HepG2 (cell line): ENCODE data around the gene GRIN3B. TPM values are rescaled to one million over a fixed set of nuclear protein-coding genes. Genes with fewer than 3 reads are reported as not detected.

Experiments used
- FOSL2 ChIP-seq: sonication (generic); formaldehyde crosslinking; IDR thresholded peaks from 2 replicates; pipeline ENCODE4 v1.4.0; 2020; ENCODE audit warnings: missing genetic modification reagents
- GABPB1 ChIP-seq: IDR thresholded peaks from 2 replicates; pipeline ENCODE4 v1.6.1; 2016; ENCODE audit warnings: mild to moderate bottlenecking, missing genetic modification reagents, moderate library complexity, missing compliant biosample characterization
- KDM2A ChIP-seq: sonication (generic); formaldehyde crosslinking; IDR thresholded peaks from 2 replicates; pipeline ENCODE4 v1.4.0; 2020; ENCODE audit warnings: low read depth, missing genetic modification reagents, borderline replicate concordance
- LCORL ChIP-seq, 2 experiments: fragments of 450-650 bp in 1 of 2; sonication (generic) in 1 of 2; formaldehyde crosslinking in 1 of 2; IDR thresholded peaks; 2 replicates each; pipeline versions ENCODE4 v1.5.0 to v1.6.1; 2017 to 2020; ENCODE audit warnings: antibody characterized with exemption in 1 of 2, missing genetic modification reagents in 1 of 2
- MAZ ChIP-seq, 2 experiments: sonication (generic) in 1 of 2; formaldehyde crosslinking in 1 of 2; IDR thresholded peaks; 2 replicates each; pipeline versions ENCODE4 v1.5.0 to v1.6.1; 2012 to 2020; ENCODE audit warnings: low read depth in 2 of 2, mild to moderate bottlenecking in 2 of 2, borderline replicate concordance in 1 of 2, improper control_type of control experiment in 1 of 2, low read length in 1 of 2, missing genetic modification reagents in 1 of 2, moderate library complexity in 1 of 2
- MED13 ChIP-seq: sonication (generic); formaldehyde crosslinking; IDR thresholded peaks from 2 replicates; pipeline ENCODE4 v1.5.0; 2020; ENCODE audit warnings: missing genetic modification reagents
- RAD21 ChIP-seq: fragments of 450-650 bp; formaldehyde crosslinking; IDR thresholded peaks from 2 replicates; pipeline ENCODE4 v1.5.0; 2020; ENCODE audit warnings: mild to moderate bottlenecking
- SIN3A ChIP-seq: IDR thresholded peaks from 2 replicates; pipeline ENCODE4 v1.6.1; 2011; ENCODE audit warnings: low read depth, mild to moderate bottlenecking, control low read depth, low read length, borderline replicate concordance
- ZFP41 ChIP-seq: sonication (generic); formaldehyde crosslinking; IDR thresholded peaks from 2 replicates; pipeline ENCODE4 v1.4.0; 2020; ENCODE audit warnings: mild to moderate bottlenecking, missing genetic modification reagents, borderline replicate concordance
- ZKSCAN8 ChIP-seq: IDR thresholded peaks from 2 replicates; pipeline ENCODE4 v1.6.1; 2016; ENCODE audit warnings: borderline replicate concordance, missing genetic modification reagents, missing compliant biosample characterization
- ZNF101 ChIP-seq: sonication (generic); formaldehyde crosslinking; IDR thresholded peaks from 2 replicates; pipeline ENCODE4 v1.4.0; 2020; ENCODE audit warnings: mild to moderate bottlenecking, low read depth, missing genetic modification reagents, borderline replicate concordance
- ZNF777 ChIP-seq: sonication (generic); formaldehyde crosslinking; IDR thresholded peaks from 2 replicates; pipeline ENCODE4 v1.4.0; 2020; ENCODE audit warnings: missing genetic modification reagents
- polyA plus RNA-seq, 8 experiments: library from polyadenylated mRNA; depleted of rRNA in 3 of 8; stranded (reverse) in 7 of 8; unstranded in 1 of 8; fragments of >200 nt; fragmentation: Illumina TruSeq in 4 of 8; extraction: Trizol in 4 of 8; gene quantifications; 2 replicates each; pipeline versions ENCODE4 v1.2.1 to v1.2.3, GENCODE V29; 2011 to 2016; ENCODE audit warnings: low read depth in 4 of 8, missing spikeins in 1 of 8, mixed read lengths in 1 of 8; ENCODE audit not compliant: insufficient read depth in 1 of 8
- total RNA-seq, 5 experiments: library from RNA; depleted of rRNA; stranded (reverse); fragments of >200 nt; fragmentation: Illumina TruSeq; extraction: Trizol; gene quantifications; 2 replicates each; pipeline ENCODE4 v1.2.3, GENCODE V29; 2016; ENCODE audit warnings: low read depth in 1 of 5
- TF ChIP-seq, protein P1 (sequence below): sonication (generic); formaldehyde crosslinking; IDR thresholded peaks from 2 replicates; pipeline ENCODE4 v1.5.0; 2020; ENCODE audit warnings: mild to moderate bottlenecking, missing genetic modification reagents, borderline replicate concordance
- TF ChIP-seq, protein P2 (sequence below): sonication (generic); formaldehyde crosslinking; IDR thresholded peaks from 2 replicates; pipeline ENCODE4 v1.4.0; 2020; ENCODE audit warnings: missing genetic modification reagents
- TF ChIP-seq, protein P3 (sequence below), 2 experiments: sonication (generic) in 1 of 2; formaldehyde crosslinking in 1 of 2; IDR thresholded peaks; 2 replicates each; pipeline versions ENCODE4 v1.4.0 to v1.6.1; 2018 to 2020; ENCODE audit warnings: missing genetic modification reagents in 2 of 2, borderline replicate concordance in 1 of 2, low read depth in 1 of 2, mild to moderate bottlenecking in 1 of 2, missing biosample characterization in 1 of 2
- TF ChIP-seq, protein P4 (sequence below): sonication (generic); formaldehyde crosslinking; IDR thresholded peaks from 2 replicates; pipeline ENCODE4 v1.4.0; 2020; ENCODE audit warnings: missing genetic modification reagents

The GRIN3B gene
- total and polyA plus RNA-seq, 2 of the 13 experiments (the other 11 are each of a cell fraction or from before 2014, with no cell fraction given) = 0.07 to 0.20 TPM

DNA sequence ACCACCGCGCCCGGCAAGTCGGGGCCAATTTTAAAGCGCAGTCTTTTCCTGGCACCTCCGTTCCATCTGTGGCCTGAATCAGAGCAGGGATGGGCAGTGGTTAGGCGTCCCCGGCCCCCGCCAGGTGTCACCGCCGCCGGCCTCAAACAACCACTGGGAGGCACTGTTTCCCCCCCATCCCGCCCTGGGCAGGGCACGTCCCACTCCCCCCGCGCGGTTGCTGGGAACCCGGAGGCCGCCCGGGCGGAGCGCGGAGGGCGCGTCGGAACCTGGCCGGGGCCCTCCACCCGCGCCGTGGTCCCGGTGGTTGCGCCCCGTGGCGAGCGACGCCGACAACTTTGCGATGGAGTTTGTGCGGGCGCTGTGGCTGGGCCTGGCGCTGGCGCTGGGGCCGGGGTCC, at the start of gene GRIN3B (continued):
- TF ChIP-seq, protein P1, sequence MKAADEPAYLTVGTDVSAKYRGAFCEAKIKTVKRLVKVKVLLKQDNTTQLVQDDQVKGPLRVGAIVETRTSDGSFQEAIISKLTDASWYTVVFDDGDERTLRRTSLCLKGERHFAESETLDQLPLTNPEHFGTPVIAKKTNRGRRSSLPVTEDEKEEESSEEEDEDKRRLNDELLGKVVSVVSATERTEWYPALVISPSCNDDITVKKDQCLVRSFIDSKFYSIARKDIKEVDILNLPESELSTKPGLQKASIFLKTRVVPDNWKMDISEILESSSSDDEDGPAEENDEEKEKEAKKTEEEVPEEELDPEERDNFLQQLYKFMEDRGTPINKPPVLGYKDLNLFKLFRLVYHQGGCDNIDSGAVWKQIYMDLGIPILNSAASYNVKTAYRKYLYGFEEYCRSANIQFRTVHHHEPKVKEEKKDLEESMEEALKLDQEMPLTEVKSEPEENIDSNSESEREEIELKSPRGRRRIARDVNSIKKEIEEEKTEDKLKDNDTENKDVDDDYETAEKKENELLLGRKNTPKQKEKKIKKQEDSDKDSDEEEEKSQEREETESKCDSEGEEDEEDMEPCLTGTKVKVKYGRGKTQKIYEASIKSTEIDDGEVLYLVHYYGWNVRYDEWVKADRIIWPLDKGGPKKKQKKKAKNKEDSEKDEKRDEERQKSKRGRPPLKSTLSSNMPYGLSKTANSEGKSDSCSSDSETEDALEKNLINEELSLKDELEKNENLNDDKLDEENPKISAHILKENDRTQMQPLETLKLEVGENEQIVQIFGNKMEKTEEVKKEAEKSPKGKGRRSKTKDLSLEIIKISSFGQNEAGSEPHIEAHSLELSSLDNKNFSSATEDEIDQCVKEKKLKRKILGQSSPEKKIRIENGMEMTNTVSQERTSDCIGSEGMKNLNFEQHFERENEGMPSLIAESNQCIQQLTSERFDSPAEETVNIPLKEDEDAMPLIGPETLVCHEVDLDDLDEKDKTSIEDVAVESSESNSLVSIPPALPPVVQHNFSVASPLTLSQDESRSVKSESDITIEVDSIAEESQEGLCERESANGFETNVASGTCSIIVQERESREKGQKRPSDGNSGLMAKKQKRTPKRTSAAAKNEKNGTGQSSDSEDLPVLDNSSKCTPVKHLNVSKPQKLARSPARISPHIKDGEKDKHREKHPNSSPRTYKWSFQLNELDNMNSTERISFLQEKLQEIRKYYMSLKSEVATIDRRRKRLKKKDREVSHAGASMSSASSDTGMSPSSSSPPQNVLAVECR (CRISPR knock-in tag) = peak; percentile 69; the same call in 1 of the 2 replicates
- TF ChIP-seq, protein P2, sequence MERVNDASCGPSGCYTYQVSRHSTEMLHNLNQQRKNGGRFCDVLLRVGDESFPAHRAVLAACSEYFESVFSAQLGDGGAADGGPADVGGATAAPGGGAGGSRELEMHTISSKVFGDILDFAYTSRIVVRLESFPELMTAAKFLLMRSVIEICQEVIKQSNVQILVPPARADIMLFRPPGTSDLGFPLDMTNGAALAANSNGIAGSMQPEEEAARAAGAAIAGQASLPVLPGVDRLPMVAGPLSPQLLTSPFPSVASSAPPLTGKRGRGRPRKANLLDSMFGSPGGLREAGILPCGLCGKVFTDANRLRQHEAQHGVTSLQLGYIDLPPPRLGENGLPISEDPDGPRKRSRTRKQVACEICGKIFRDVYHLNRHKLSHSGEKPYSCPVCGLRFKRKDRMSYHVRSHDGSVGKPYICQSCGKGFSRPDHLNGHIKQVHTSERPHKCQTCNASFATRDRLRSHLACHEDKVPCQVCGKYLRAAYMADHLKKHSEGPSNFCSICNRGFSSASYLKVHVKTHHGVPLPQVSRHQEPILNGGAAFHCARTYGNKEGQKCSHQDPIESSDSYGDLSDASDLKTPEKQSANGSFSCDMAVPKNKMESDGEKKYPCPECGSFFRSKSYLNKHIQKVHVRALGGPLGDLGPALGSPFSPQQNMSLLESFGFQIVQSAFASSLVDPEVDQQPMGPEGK (CRISPR knock-in tag) = peak; percentile 85
- TF ChIP-seq SIN3A = peak; percentile 34; the same call in 1 of the 2 replicates
- TF ChIP-seq, protein P3, sequence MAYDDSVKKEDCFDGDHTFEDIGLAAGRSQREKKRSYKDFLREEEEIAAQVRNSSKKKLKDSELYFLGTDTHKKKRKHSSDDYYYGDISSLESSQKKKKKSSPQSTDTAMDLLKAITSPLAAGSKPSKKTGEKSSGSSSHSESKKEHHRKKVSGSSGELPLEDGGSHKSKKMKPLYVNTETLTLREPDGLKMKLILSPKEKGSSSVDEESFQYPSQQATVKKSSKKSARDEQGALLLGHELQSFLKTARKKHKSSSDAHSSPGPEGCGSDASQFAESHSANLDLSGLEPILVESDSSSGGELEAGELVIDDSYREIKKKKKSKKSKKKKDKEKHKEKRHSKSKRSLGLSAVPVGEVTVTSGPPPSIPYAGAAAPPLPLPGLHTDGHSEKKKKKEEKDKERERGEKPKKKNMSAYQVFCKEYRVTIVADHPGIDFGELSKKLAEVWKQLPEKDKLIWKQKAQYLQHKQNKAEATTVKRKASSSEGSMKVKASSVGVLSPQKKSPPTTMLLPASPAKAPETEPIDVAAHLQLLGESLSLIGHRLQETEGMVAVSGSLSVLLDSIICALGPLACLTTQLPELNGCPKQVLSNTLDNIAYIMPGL (CRISPR knock-in tag; IDR thresholded peaks at IDR 0.05; ENCODE audit: borderline replicate concordance in 1 of 2, low read depth in 1 of 2) = peak; percentile 36 to 77; a peak in 3 of 4 replicates
- TF ChIP-seq ZNF777 (CRISPR knock-in tag) = peak; percentile 10; the same call in 1 of the 2 replicates
- 0 out of 2 replicates have a peak, but pooled peaks have one; percentile 32 for TF ChIP-seq ZKSCAN8 (CRISPR knock-in tag)
- peak; percentile 39 for TF ChIP-seq RAD21 (CRISPR knock-in tag)
- peak; percentile 73; the same call in 1 of the 2 replicates for TF ChIP-seq MAZ (IDR thresholded peaks at IDR 0.05; ENCODE audit: borderline replicate concordance, low read depth, low read length)
- peak; percentile 66; the same call in 1 of the 2 replicates for TF ChIP-seq MAZ (CRISPR knock-in tag; IDR thresholded peaks at IDR 0.05; ENCODE audit: low read depth)
- peak; percentile 49; the same call in 1 of the 2 replicates for TF ChIP-seq GABPB1 (CRISPR knock-in tag)
- TF ChIP-seq, protein P4, sequence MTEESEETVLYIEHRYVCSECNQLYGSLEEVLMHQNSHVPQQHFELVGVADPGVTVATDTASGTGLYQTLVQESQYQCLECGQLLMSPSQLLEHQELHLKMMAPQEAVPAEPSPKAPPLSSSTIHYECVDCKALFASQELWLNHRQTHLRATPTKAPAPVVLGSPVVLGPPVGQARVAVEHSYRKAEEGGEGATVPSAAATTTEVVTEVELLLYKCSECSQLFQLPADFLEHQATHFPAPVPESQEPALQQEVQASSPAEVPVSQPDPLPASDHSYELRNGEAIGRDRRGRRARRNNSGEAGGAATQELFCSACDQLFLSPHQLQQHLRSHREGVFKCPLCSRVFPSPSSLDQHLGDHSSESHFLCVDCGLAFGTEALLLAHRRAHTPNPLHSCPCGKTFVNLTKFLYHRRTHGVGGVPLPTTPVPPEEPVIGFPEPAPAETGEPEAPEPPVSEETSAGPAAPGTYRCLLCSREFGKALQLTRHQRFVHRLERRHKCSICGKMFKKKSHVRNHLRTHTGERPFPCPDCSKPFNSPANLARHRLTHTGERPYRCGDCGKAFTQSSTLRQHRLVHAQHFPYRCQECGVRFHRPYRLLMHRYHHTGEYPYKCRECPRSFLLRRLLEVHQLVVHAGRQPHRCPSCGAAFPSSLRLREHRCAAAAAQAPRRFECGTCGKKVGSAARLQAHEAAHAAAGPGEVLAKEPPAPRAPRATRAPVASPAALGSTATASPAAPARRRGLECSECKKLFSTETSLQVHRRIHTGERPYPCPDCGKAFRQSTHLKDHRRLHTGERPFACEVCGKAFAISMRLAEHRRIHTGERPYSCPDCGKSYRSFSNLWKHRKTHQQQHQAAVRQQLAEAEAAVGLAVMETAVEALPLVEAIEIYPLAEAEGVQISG (CRISPR knock-in tag) = 0 out of 2 replicates have a peak, but pooled peaks have one; percentile 14
- TF ChIP-seq ZNF101 (CRISPR knock-in tag) = no peak
- no peak for TF ChIP-seq FOSL2 (CRISPR knock-in tag)
- TF ChIP-seq LCORL (IDR thresholded peaks at IDR 0.05) = no peak
- peak; percentile 64 for TF ChIP-seq LCORL (CRISPR knock-in tag; IDR thresholded peaks at IDR 0.05)
- no peak for TF ChIP-seq ZFP41
- TF ChIP-seq MED13 (CRISPR knock-in tag) = no peak
- TF ChIP-seq KDM2A (CRISPR knock-in tag) = peak; percentile 45; the same call in 1 of the 2 replicates
